GM06990 (cell line): ENCODE results near the gene MCM3AP.

Experiments used
- DNase-seq: peaks from one replicate; pipeline ENCODE4 v3.0.0-alpha.2; 2011; ENCODE audit not compliant: insufficient read length; ENCODE audit errors: extremely low read depth
- H3K27me3 ChIP-seq: replicated peaks from 2 replicates; pipeline ENCODE4 v1.6.0; 2011; ENCODE audit warnings: low read length; ENCODE audit not compliant: control insufficient read depth, insufficient read depth
- H3K36me3 ChIP-seq: 2 replicates; pipeline ENCODE4 v1.5.1; 2011; ENCODE audit warnings: low read length; ENCODE audit not compliant: control insufficient read depth, insufficient read depth
- H3K4me3 ChIP-seq: replicated peaks from 2 replicates; pipeline ENCODE4 v1.5.1; 2011; ENCODE audit warnings: low read depth, mild to moderate bottlenecking, control low read depth, low read length
- CTCF ChIP-seq: IDR thresholded peaks from 2 replicates; pipeline ENCODE4 v1.5.1; 2011; ENCODE audit warnings: low read length, control low read depth, mild to moderate bottlenecking, inconsistent platforms; ENCODE audit not compliant: insufficient read depth, poor library complexity, severe bottlenecking

The MCM3AP gene

DNA sequence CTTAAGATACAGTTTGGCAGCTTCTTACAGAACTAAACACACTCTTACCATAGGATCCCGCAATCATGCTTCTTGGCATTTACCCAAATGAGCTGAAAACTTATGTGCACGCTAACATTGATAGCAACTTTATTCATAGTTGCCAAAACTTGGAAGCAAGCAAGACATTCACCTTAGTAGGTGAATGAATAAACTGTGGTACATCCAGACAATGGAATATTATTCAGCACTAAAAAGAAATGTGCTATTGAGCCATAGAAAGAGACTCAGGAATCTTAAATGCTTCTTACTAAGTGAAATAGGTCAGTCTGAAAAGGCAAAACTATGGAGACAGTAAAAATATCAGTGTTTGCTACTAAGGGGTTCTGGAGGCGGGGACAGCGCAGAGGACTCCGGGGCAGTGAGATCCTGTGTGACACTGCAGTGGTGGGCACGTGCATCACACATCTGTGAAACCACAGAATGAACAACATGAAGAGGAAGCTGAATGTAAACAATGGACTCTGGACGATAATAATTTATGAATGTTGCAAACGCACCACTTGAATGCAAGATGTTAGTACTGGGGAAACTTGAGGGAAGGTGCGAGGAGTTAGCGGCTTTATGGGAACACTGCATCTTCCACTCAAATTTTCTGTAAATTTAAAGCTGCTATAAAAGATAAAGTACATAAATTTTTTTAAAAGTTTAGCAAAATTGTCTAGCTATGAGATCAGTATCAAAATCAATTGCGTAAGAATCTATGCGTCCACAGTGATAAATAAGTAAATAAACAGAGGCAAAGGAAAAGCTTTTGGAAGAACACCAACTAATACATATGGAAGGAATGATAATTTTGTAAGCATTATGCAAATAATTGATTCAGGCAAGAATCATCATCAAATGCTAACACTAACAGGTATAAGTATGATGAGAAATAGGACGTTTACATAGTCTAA is 85.7 kb downstream of the MCM3AP start:
- TF ChIP-seq CTCF: no peak
- no peak for DNase-seq
- no peak overlapping the region for H3K4me3 ChIP-seq
- no peaks in the 10 kb centered on the region for H3K27me3 ChIP-seq
- H3K36me3 ChIP-seq: peaks cover 9% of the 10 kb centered on the region

DNA sequence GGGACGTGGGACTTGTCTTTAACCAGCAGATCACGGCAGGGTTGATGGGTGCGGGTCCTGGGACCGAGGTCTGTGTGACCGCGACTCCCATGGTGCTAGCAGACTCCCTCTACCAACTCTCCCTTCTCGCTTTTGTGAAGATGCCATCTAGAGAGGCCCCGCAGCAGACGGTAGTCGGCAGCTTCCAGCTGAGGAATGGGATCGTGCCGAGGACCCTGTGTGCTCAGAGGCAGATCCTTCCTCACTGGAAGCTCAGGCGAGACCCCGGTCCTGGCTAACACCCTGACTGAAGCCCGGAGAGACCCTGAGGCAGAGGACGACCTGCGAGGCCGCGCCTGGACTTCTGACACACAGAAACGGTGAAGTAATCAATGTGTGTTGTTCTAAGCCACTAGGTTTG is 88.7 kb downstream of the MCM3AP start:
- Histone ChIP-seq H3K4me3 (no peak overlapping the region), H3K36me3 (peaks cover 18% of the 10 kb centered on the region), H3K27me3 (no peaks in the 10 kb centered on the region)
- TF ChIP-seq CTCF: no peak
- no peak for DNase-seq

- no peaks in the 10 kb centered on the region for H3K27me3 ChIP-seq
- no peak for TF ChIP-seq CTCF
Measured at GRCh38 chr21:46195595-46196195, 89.7 kb downstream of the MCM3AP start.

GRCh38 chr21:46194374-46195334 is 90.8 kb downstream of the MCM3AP start:
- H3K4me3 ChIP-seq: no peak overlapping the region
- no peak for TF ChIP-seq CTCF
- DNase-seq: no peak
- H3K36me3 ChIP-seq: peaks cover 21% of the 10 kb centered on the region
- H3K27me3 ChIP-seq: no peaks in the 10 kb centered on the region

More at GRCh38 chr21:46195595-46196195, 89.7 kb downstream of the MCM3AP start:
- Histone ChIP-seq H3K4me3 (no peak overlapping the region), H3K36me3 (peaks cover 21% of the 10 kb centered on the region)
- no peak for DNase-seq

DNA sequence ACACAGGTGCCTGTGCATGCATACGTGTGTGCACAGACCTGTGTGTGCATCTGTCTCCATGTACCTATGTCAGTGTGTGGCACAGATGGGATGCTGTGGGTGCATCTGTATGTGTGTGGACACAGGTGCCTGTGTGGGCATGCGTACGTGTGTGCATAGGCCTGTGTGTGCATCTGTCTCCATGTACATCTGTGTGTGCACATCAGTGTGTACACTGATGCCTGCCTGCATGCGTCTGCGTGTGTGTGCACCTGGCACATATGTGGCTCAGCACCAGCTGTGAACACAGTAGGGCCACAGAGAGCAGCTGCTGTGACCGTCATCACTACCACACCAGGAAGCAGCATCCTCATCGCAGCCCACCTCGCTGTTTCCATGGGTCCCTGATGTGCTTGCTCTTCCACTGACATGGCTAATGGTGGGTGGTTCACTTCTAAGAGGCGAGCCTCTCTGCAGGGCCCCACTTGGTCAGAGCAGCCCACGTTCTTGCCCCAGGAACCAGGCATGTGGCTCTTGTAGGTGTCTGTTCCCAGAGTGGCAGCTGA is 91.5 kb downstream of the MCM3AP start:
- no peaks in the 10 kb centered on the region for H3K27me3 ChIP-seq

More for the DNA sequence above, 91.5 kb downstream of the MCM3AP start:
- DNase-seq: no peak
- no peak for TF ChIP-seq CTCF
- no peak overlapping the region for H3K4me3 ChIP-seq
- peaks cover 19% of the 10 kb centered on the region for H3K36me3 ChIP-seq
